ENCODE measurements around the gene CADM2. TPM values are rescaled to one million over a fixed set of nuclear protein-coding genes. Genes with fewer than 3 reads are reported as not detected.
"Not testable (repeated sequence)": the region's sequence is repeated elsewhere in the genome, so short reads cannot be mapped to it uniquely, and the experiment has no call there.

The CADM2 gene
- polyA plus RNA-seq, 1 donor from 2014 or later: 4.5 TPM

DNA sequence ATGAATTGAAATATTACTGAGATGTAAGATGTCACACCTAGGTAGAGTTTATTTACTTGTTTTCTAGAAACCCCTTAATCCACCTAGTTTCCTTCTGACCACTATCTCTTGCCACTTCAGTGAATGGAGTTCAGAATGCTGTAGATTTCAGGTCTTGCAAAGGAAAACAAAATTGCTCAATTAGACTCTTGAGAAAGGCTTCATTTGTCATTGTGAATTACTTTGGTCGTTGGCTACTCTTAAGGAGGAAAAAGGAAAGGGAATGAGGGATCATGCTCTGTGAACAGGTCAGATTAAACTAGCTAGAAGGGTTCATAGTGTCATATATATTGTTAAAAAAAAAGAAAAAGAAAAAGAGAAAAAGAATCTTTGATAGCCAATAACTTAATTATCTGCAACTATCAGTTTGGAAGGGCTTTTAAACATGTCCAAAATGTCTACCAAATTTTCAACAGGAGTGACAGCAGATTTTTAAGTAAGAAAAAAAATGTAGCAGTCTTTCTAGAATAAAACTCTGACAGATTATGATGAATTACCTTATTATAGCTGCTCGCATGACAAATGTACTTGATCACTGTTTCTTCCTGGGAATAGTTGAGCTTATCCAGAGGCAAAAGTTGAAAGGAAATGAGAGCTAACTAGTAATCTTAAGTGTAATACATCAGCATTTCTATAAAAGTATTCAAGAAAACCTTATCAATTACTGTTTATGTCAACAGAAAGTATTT is 543.5 kb downstream of the CADM2 start:
- H4K20me1 ChIP-seq (ENCODE audit: insufficient read depth): no peaks in the 10 kb centered on the region
- H3K4me3 ChIP-seq (ENCODE audit: low read length): no peak overlapping the region
- TF ChIP-seq, protein P1, sequence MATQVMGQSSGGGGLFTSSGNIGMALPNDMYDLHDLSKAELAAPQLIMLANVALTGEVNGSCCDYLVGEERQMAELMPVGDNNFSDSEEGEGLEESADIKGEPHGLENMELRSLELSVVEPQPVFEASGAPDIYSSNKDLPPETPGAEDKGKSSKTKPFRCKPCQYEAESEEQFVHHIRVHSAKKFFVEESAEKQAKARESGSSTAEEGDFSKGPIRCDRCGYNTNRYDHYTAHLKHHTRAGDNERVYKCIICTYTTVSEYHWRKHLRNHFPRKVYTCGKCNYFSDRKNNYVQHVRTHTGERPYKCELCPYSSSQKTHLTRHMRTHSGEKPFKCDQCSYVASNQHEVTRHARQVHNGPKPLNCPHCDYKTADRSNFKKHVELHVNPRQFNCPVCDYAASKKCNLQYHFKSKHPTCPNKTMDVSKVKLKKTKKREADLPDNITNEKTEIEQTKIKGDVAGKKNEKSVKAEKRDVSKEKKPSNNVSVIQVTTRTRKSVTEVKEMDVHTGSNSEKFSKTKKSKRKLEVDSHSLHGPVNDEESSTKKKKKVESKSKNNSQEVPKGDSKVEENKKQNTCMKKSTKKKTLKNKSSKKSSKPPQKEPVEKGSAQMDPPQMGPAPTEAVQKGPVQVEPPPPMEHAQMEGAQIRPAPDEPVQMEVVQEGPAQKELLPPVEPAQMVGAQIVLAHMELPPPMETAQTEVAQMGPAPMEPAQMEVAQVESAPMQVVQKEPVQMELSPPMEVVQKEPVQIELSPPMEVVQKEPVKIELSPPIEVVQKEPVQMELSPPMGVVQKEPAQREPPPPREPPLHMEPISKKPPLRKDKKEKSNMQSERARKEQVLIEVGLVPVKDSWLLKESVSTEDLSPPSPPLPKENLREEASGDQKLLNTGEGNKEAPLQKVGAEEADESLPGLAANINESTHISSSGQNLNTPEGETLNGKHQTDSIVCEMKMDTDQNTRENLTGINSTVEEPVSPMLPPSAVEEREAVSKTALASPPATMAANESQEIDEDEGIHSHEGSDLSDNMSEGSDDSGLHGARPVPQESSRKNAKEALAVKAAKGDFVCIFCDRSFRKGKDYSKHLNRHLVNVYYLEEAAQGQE (IDR thresholded peaks at IDR 0.05; ENCODE audit: borderline replicate concordance): peak; percentile 58
- TF ChIP-seq TAF1 (IDR thresholded peaks at IDR 0.05; ENCODE audit: low read depth): no peak
- TF ChIP-seq MXI1 (conservative IDR thresholded peaks at IDR 0.05; ENCODE audit: poor library complexity, severe bottlenecking): no peak
- no peak for TF ChIP-seq CTCF (IDR thresholded peaks at IDR 0.05; ENCODE audit: poor library complexity, severe bottlenecking)
- no peak for TF ChIP-seq RAD21 (conservative IDR thresholded peaks at IDR 0.05)
- no peak for TF ChIP-seq EP300 (conservative IDR thresholded peaks at IDR 0.05; ENCODE audit: poor library complexity, severe bottlenecking)
- no peak overlapping the region for H3K4me2 ChIP-seq (ENCODE audit: low read length)
- H3K79me2 ChIP-seq (replicated peaks; ENCODE audit: insufficient read depth, low read length): no peaks in the 10 kb centered on the region
- no peaks in the 10 kb centered on the region for H3K9me2 ChIP-seq (ENCODE audit: insufficient read depth, low read length)
- H3K27me3 ChIP-seq (ENCODE audit: insufficient read depth, low read depth, low read length): no peaks in the 10 kb centered on the region
- no peaks in the 10 kb centered on the region for H3F3A ChIP-seq (ENCODE audit: insufficient read depth, low read length, poor library complexity, severe bottlenecking)
- no peaks in the 10 kb centered on the region for H3K36me3 ChIP-seq (ENCODE audit: insufficient read depth, low read length)
- no peak overlapping the region for H2AFZ ChIP-seq (ENCODE audit: low read depth, low read length)
- H3K9me3 ChIP-seq (ENCODE audit: low read length): no peaks in the 10 kb centered on the region
- H3K27ac ChIP-seq (ENCODE audit: low read length): no peak overlapping the region
- H3K9ac ChIP-seq (ENCODE audit: low read length): no peak overlapping the region

- H3K36me3 ChIP-seq (ENCODE audit: insufficient read depth, low read length); H3K9me3 ChIP-seq (ENCODE audit: low read length); H2AFZ ChIP-seq (ENCODE audit: low read depth, low read length); H3F3A ChIP-seq (ENCODE audit: insufficient read depth, low read length, poor library complexity, severe bottlenecking); H3K4me3 ChIP-seq (ENCODE audit: low read length); H3K27me3 ChIP-seq (ENCODE audit: insufficient read depth, low read depth, low read length); H3K4me2 ChIP-seq (ENCODE audit: low read length); H3K9ac ChIP-seq (ENCODE audit: low read length); H3K27ac ChIP-seq (ENCODE audit: low read length); H4K20me1 ChIP-seq (ENCODE audit: insufficient read depth); H3K9me2 ChIP-seq (ENCODE audit: insufficient read depth, low read length); H3K79me2 ChIP-seq (replicated peaks; ENCODE audit: insufficient read depth, low read length): not testable (repeated sequence)
Measured at GRCh38 chr3:85504129-85504784, 545.5 kb downstream of the CADM2 start.

GRCh38 chr3:85504785-85505511 is 546.2 kb downstream of the CADM2 start:
- not testable (repeated sequence) for H3K79me2 ChIP-seq (replicated peaks; ENCODE audit: insufficient read depth, low read length); H3K9ac ChIP-seq (ENCODE audit: low read length); H3K4me3 ChIP-seq (ENCODE audit: low read length); H3K4me2 ChIP-seq (ENCODE audit: low read length); H4K20me1 ChIP-seq (ENCODE audit: insufficient read depth); H3F3A ChIP-seq (ENCODE audit: insufficient read depth, low read length, poor library complexity, severe bottlenecking); H2AFZ ChIP-seq (ENCODE audit: low read depth, low read length); H3K36me3 ChIP-seq (ENCODE audit: insufficient read depth, low read length); H3K9me3 ChIP-seq (ENCODE audit: low read length); H3K27ac ChIP-seq (ENCODE audit: low read length); H3K9me2 ChIP-seq (ENCODE audit: insufficient read depth, low read length); H3K27me3 ChIP-seq (ENCODE audit: insufficient read depth, low read depth, low read length)

DNA sequence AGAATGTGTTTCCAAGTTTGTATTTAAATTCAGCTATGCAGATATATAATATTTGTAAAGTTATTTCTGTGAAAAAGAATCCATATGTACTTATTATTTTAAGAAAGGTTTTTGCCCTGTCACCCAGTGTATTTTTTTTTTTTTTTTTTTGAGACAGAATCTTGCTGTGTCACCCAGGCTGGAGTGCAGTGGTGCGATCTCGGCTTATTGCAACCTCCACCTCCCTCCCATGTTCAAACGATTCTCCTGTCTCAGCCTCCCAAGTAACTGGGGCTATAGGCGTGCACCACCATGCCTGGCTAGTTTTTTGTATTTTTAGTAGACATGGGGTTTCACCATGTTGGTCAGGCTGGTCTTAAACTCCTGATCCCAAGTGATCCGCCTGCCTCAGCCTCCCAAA is 548.3 kb downstream of the CADM2 start:
- H3K9me2 ChIP-seq (ENCODE audit: insufficient read depth, low read length); H3K4me2 ChIP-seq (ENCODE audit: low read length); H2AFZ ChIP-seq (ENCODE audit: low read depth, low read length); H3K27ac ChIP-seq (ENCODE audit: low read length); H4K20me1 ChIP-seq (ENCODE audit: insufficient read depth); H3K4me3 ChIP-seq (ENCODE audit: low read length); H3K79me2 ChIP-seq (replicated peaks; ENCODE audit: insufficient read depth, low read length); H3K27me3 ChIP-seq (ENCODE audit: insufficient read depth, low read depth, low read length); H3K36me3 ChIP-seq (ENCODE audit: insufficient read depth, low read length); H3F3A ChIP-seq (ENCODE audit: insufficient read depth, low read length, poor library complexity, severe bottlenecking); H3K9ac ChIP-seq (ENCODE audit: low read length); H3K9me3 ChIP-seq (ENCODE audit: low read length): not testable (repeated sequence)

Data from neural cell (in vitro differentiated cells).